ENCODE measurements around the gene OTX1. TPM values are rescaled to one million over a fixed set of nuclear protein-coding genes. Genes with fewer than 3 reads are reported as not detected.

The OTX1 gene
- total and polyA plus RNA-seq, 9 of the 15 experiments (the other 6 are each of a cell fraction or from before 2014, with no cell fraction given), result 0.18 to 7.1 (median 0.58) TPM

GRCh38 chr2:63049970-63050333 is 678 bp upstream of the OTX1 start:
- DNase-seq (ENCODE audit: extremely low read depth in 1 of 4, low spot score in 3 of 4), result peak in 1 of 4 experiments; percentile 45
- Histone ChIP-seq H3K36me3 (ENCODE audit: control insufficient read depth, insufficient read depth, low read length) (peaks cover 23% of the 10 kb centered on the region; the same call in 2 of the 3 replicates), H3K79me2 (ENCODE audit: control insufficient read depth, insufficient read depth, low read length) (peaks cover 12% of the 10 kb centered on the region; the same call in 2 of the 3 replicates), H4K20me1 (replicated peaks; ENCODE audit: control insufficient read depth, insufficient read depth, low read length) (no peaks in the 10 kb centered on the region), H3K4me3 (peak overlapping the region; percentile 88), H3K27me3 (ENCODE audit: control insufficient read depth in 2 of 2, insufficient read depth in 2 of 2, low read length in 2 of 2) (no peaks in the 10 kb centered on the region), H3K4me2 (ENCODE audit: insufficient read depth, low read length) (peak overlapping the region; percentile 87), H3K27ac (ENCODE audit: extremely low read depth, low read depth, low read length) (peak overlapping the region; percentile 85), H3K9me3 (replicated peaks; ENCODE audit: control insufficient read depth, insufficient read depth, low read depth, low read length) (peaks cover 5% of the 10 kb centered on the region), H3K9ac (ENCODE audit: insufficient read depth in 1 of 2, low read depth in 2 of 2, low read length in 2 of 2) (peak overlapping the region; percentile 82 to 99), H2AFZ (ENCODE audit: low read depth, low read length) (peak overlapping the region; percentile 94), H3K4me1 (replicated peaks in 1 of 2; ENCODE audit: control insufficient read depth in 2 of 2, insufficient read depth in 2 of 2, low read length in 2 of 2) (peaks cover 2 to 37% of the 10 kb centered on the region in 2 experiments; a peak in 3 of 5 replicates), H3K9me1 (ENCODE audit: control insufficient read depth, insufficient read depth, low read length) (no peaks in the 10 kb centered on the region)
- ChIA-PET CTCF (ENCODE audit: low intra/inter-chr PET ratio) (no interaction called here), POLR2A (interaction anchor here (0.8 to 1.0 kb wide), 3 partner anchors 9 to 522 kb away, joined by 3 to 5 read pairs (median 4); no protein-coding TSS in a partner anchor)
- 4% methylated on average over 31 of the region's 31 CpGs for WGBS (ENCODE audit: insufficient coverage, low coverage, missing lambda C conversion rate)
- in situ Hi-C loops (cut with MboI), result no loop called here
- BruUV-seq (replicated peaks), result TSS peak; percentile 87
- FAIRE-seq, result no peak
- intact Hi-C loops (cut with micrococcal nuclease), result no loop called here
- ATAC-seq, result peak; percentile 72; the same call in 2 of the 3 replicates
- TF ChIP-seq MYC (IDR thresholded peaks at IDR 0.05; ENCODE audit: low read depth, low read length), result no peak
- no peak for TF ChIP-seq MYC (CRISPR knock-in tag; IDR thresholded peaks at IDR 0.05; ENCODE audit: borderline replicate concordance, low read depth)
- peak; percentile 87 for TF ChIP-seq L3MBTL2 (IDR thresholded peaks at IDR 0.05)
- 0 out of 2 replicates have a peak, but pooled peaks have one; percentile 44 for TF ChIP-seq ZBTB1 (CRISPR knock-in tag; IDR thresholded peaks at IDR 0.05; ENCODE audit: borderline replicate concordance, low read depth)
- TF ChIP-seq ZNF431 (CRISPR knock-in tag; IDR thresholded peaks at IDR 0.05), result no peak
- no peak for TF ChIP-seq ZZZ3 (IDR thresholded peaks at IDR 0.05)
- TF ChIP-seq KLF1 (tag; IDR thresholded peaks at IDR 0.05), result 0 out of 2 replicates have a peak, but pooled peaks have one; percentile 22
- TF ChIP-seq, protein P1, sequence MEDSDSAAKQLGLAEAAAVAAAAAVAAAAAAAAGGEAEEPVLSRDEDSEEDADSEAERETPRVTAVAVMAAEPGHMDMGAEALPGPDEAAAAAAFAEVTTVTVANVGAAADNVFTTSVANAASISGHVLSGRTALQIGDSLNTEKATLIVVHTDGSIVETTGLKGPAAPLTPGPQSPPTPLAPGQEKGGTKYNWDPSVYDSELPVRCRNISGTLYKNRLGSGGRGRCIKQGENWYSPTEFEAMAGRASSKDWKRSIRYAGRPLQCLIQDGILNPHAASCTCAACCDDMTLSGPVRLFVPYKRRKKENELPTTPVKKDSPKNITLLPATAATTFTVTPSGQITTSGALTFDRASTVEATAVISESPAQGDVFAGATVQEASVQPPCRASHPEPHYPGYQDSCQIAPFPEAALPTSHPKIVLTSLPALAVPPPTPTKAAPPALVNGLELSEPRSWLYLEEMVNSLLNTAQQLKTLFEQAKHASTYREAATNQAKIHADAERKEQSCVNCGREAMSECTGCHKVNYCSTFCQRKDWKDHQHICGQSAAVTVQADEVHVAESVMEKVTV (CRISPR knock-in tag; IDR thresholded peaks at IDR 0.05), result no peak
- TF ChIP-seq, protein P2, sequence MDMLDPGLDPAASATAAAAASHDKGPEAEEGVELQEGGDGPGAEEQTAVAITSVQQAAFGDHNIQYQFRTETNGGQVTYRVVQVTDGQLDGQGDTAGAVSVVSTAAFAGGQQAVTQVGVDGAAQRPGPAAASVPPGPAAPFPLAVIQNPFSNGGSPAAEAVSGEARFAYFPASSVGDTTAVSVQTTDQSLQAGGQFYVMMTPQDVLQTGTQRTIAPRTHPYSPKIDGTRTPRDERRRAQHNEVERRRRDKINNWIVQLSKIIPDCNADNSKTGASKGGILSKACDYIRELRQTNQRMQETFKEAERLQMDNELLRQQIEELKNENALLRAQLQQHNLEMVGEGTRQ (CRISPR knock-in tag; IDR thresholded peaks at IDR 0.05), result no peak
- TF ChIP-seq BACH1 (tag; IDR thresholded peaks at IDR 0.05), result no peak
- no peak for TF ChIP-seq NELFE (IDR thresholded peaks at IDR 0.05; ENCODE audit: insufficient read depth, insufficient read length)
- TF ChIP-seq ZNF311 (CRISPR knock-in tag; IDR thresholded peaks at IDR 0.05), result no peak
- no peak for TF ChIP-seq ZNF212 (CRISPR knock-in tag; IDR thresholded peaks at IDR 0.05)
- TF ChIP-seq FOXP1 (CRISPR knock-in tag; IDR thresholded peaks at IDR 0.05), result peak; percentile 49; the same call in 1 of the 2 replicates
- no peak for TF ChIP-seq SMAD4 (CRISPR knock-in tag; conservative IDR thresholded peaks at IDR 0.05)
- TF ChIP-seq HBP1 (CRISPR knock-in tag; IDR thresholded peaks at IDR 0.05), result no peak
- TF ChIP-seq RB1 (IDR thresholded peaks at IDR 0.05; ENCODE audit: low read depth), result no peak
- TF ChIP-seq, protein P3, sequence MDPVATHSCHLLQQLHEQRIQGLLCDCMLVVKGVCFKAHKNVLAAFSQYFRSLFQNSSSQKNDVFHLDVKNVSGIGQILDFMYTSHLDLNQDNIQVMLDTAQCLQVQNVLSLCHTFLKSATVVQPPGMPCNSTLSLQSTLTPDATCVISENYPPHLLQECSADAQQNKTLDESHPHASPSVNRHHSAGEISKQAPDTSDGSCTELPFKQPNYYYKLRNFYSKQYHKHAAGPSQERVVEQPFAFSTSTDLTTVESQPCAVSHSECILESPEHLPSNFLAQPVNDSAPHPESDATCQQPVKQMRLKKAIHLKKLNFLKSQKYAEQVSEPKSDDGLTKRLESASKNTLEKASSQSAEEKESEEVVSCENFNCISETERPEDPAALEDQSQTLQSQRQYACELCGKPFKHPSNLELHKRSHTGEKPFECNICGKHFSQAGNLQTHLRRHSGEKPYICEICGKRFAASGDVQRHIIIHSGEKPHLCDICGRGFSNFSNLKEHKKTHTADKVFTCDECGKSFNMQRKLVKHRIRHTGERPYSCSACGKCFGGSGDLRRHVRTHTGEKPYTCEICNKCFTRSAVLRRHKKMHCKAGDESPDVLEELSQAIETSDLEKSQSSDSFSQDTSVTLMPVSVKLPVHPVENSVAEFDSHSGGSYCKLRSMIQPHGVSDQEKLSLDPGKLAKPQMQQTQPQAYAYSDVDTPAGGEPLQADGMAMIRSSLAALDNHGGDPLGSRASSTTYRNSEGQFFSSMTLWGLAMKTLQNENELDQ (CRISPR knock-in tag; IDR thresholded peaks at IDR 0.05; ENCODE audit: borderline replicate concordance), result no peak
